ENCODE measurements around the gene VTCN1. TPM values are rescaled to one million over a fixed set of nuclear protein-coding genes. Genes with fewer than 3 reads are reported as not detected.

The VTCN1 gene
- total RNA-seq, 6 experiments from 2014 or later = 0.28 to 0.89 (median 0.39) TPM; not detected in 1

GRCh38 chr1:117117697-117118096 is 93.0 kb downstream of the VTCN1 start:
- Histone ChIP-seq H3K9me3 (no peaks in the 10 kb centered on the region), H3K27ac (peak overlapping the region in 1 of 3 donors; percentile 22), H3K4me3 (no peak overlapping the region), H3K4me1 (peaks cover 0 to 13% (median 7%) of the 10 kb centered on the region in 4 donors), H3K36me3 (no peaks in the 10 kb centered on the region), H3K27me3 (no peaks in the 10 kb centered on the region)
- WGBS (ENCODE audit: insufficient coverage, low coverage, low lambda C conversion rate, missing lambda C conversion rate) = 54% methylated on average over 2 of the region's 2 CpGs
- DNase-seq = peak in 1 of 3 donors; percentile 58
- TF ChIP-seq CTCF (IDR thresholded peaks at IDR 0.05) = no peak
- no peak for TF ChIP-seq POLR2A (IDR thresholded peaks at IDR 0.05)
- peak; percentile 2 to 47 (median 24) for ATAC-seq
- intact Hi-C loops (cut with DNase I) = no loop called here

DNA sequence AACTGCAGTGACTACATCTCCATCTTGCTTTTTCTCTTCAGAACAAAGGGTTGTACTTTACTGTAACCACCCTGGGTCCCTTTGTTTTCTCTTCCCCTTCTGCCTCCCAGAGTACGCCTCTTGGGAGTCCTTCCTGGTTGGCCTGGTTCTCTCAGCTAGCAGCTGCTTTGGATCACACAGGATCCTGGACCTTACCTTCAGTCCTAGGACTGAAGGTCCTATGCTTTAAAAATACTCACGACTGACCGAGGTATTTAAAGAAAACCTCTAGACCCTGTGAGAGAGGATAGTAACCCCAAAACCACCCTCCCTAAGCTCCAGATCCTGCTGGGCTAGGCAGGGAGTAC is 94.0 kb downstream of the VTCN1 start:
- H3K36me3 ChIP-seq = no peaks in the 10 kb centered on the region
- ATAC-seq (no peak), DNase-seq (no peak)
- H3K4me3 ChIP-seq = no peak overlapping the region
- intact Hi-C loops (cut with DNase I) = no loop called here
- no peaks in the 10 kb centered on the region for H3K27me3 ChIP-seq
- no peak overlapping the region for H3K27ac ChIP-seq
- WGBS (ENCODE audit: insufficient coverage, low coverage, low lambda C conversion rate, missing lambda C conversion rate) = 67% methylated on average over 1 of the region's 3 CpGs
- H3K4me1 ChIP-seq = peaks cover 0 to 13% (median 7%) of the 10 kb centered on the region in 4 donors
- H3K9me3 ChIP-seq = no peaks in the 10 kb centered on the region
- TF ChIP-seq CTCF (IDR thresholded peaks at IDR 0.05) (no peak), POLR2A (IDR thresholded peaks at IDR 0.05) (no peak)

GRCh38 chr1:117116090-117116783 is 94.5 kb downstream of the VTCN1 start:
- no peaks in the 10 kb centered on the region for H3K27me3 ChIP-seq
- no peaks in the 10 kb centered on the region for H3K36me3 ChIP-seq
- WGBS (ENCODE audit: insufficient coverage, low coverage, low lambda C conversion rate, missing lambda C conversion rate) = 98% methylated on average over 9 of the region's 13 CpGs
- no peak overlapping the region for H3K27ac ChIP-seq
- ATAC-seq (no peak), DNase-seq (no peak)
- H3K9me3 ChIP-seq = no peaks in the 10 kb centered on the region
- no peak for TF ChIP-seq POLR2A (IDR thresholded peaks at IDR 0.05)
- TF ChIP-seq CTCF (IDR thresholded peaks at IDR 0.05) = no peak
- intact Hi-C loops (cut with DNase I) = no loop called here
- H3K4me1 ChIP-seq = peaks cover 0 to 13% (median 7%) of the 10 kb centered on the region in 4 donors
- H3K4me3 ChIP-seq = no peak overlapping the region

DNA sequence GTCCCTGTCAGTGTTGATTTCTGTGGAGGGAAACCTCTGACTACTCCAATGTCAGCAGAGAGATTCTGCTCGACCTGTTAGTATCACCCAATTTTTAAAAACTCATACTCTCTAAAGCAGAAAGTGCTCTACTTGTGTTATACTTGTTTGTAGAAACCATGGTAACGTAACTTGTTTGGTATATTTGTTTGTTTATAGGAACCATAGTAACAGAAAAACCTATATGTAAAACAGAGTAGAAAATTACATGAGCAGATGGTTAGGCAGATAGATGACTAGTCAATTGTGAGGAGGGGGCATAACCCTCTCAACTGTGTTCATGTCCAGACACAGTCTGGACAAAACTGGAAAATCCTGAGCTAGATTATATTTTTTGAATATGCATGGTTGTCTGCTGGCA is 95.8 kb downstream of the VTCN1 start:
- TF ChIP-seq POLR2A (IDR thresholded peaks at IDR 0.05) (no peak), CTCF (IDR thresholded peaks at IDR 0.05) (no peak)
- H3K9me3 ChIP-seq = no peaks in the 10 kb centered on the region

More for the DNA sequence above, 95.8 kb downstream of the VTCN1 start:
- DNase-seq = no peak
- no peaks in the 10 kb centered on the region for H3K36me3 ChIP-seq
- no peak overlapping the region for H3K4me3 ChIP-seq
- no peak for ATAC-seq
- H3K27ac ChIP-seq = no peak overlapping the region
- WGBS (ENCODE audit: insufficient coverage, low coverage, low lambda C conversion rate, missing lambda C conversion rate) = 69% methylated on average over 2 of the region's 2 CpGs
- intact Hi-C loops (cut with DNase I) = no loop called here
- H3K27me3 ChIP-seq = no peaks in the 10 kb centered on the region
- H3K4me1 ChIP-seq = peaks cover 0 to 13% (median 7%) of the 10 kb centered on the region in 4 donors
